ENCODE data around the gene PRKAG2. TPM values are rescaled to one million over a fixed set of nuclear protein-coding genes. Genes with fewer than 3 reads are reported as not detected.

The PRKAG2 gene
- total and polyA plus RNA-seq, 2 experiments from 2014 or later: 9.1 to 14.9 TPM

GRCh38 chr7:151896486-151896885 lies 19.6 kb upstream of the PRKAG2 start:
- Histone ChIP-seq H3K36me3 (ENCODE audit: insufficient read depth) (no peaks in the 10 kb centered on the region), H3K4me3 (no peak overlapping the region), H3F3A (replicated peaks; ENCODE audit: low read depth) (no peaks in the 10 kb centered on the region), H3K79me2 (replicated peaks; ENCODE audit: insufficient read depth) (no peaks in the 10 kb centered on the region), H3K27me3 (ENCODE audit: insufficient read depth) (no peaks in the 10 kb centered on the region), H3K4me2 (no peak overlapping the region), H4K20me1 (replicated peaks; ENCODE audit: insufficient read depth) (no peaks in the 10 kb centered on the region), H2AFZ (peak overlapping the region; percentile 26), H3K27ac (ENCODE audit: low read depth) (no peak overlapping the region), H3K9me2 (ENCODE audit: insufficient read depth) (no peaks in the 10 kb centered on the region), H3K4me1 (ENCODE audit: insufficient read depth) (0 out of 2 replicates have a peak, but pooled peaks cover 5% of the 10 kb centered on the region)
- H3K4me1 Mint-ChIP-seq: peaks cover 17% of the 10 kb centered on the region
- H3K4me3 Mint-ChIP-seq: no peak overlapping the region
- H3K27ac Mint-ChIP-seq: no peak overlapping the region
- DNase-seq (ENCODE audit: low spot score) (no peak), ATAC-seq (peak; percentile 11; the same call in 2 of the 3 replicates)
- TF ChIP-seq REST (IDR thresholded peaks at IDR 0.05; ENCODE audit: unreplicated experiment) (no peak), EZH2phosphoT487 (IDR thresholded peaks at IDR 0.05; ENCODE audit: unreplicated experiment) (no peak), ETS1 (IDR thresholded peaks at IDR 0.05) (no peak), ZNF462 (CRISPR knock-in tag; IDR thresholded peaks at IDR 0.05) (no peak), NANOG (IDR thresholded peaks at IDR 0.05; ENCODE audit: borderline replicate concordance) (no peak), CTCF (conservative IDR thresholded peaks at IDR 0.05; ENCODE audit: low read depth in 2 of 2) (no peak), STAT1 (IDR thresholded peaks at IDR 0.05; ENCODE audit: unreplicated experiment) (no peak), ZNF331 (CRISPR knock-in tag; IDR thresholded peaks at IDR 0.05; ENCODE audit: low read depth) (no peak)
- no peaks in the 10 kb centered on the region for H3K36me3 Mint-ChIP-seq (ENCODE audit: low read depth)
- H3K27me3 Mint-ChIP-seq (ENCODE audit: insufficient read depth, low read depth, poor library complexity): peaks cover 15% of the 10 kb centered on the region
- H3K9me3 Mint-ChIP-seq: no peaks in the 10 kb centered on the region; the same call in 2 of the 3 replicates
